PC-9 (cell line): ENCODE measurements around the gene FBLL1. TPM values are rescaled to one million over a fixed set of nuclear protein-coding genes. Genes with fewer than 3 reads are reported as not detected.

Experiments used
- BruUV-seq: library from RNA; stranded (reverse); fragments of 400-500 nt; replicated peaks from 2 replicates; lab custom pipeline; 2021; lab: Mats Ljungman, UMichigan
- CTCF ChIA-PET: fragments of 300-600 bp; sonication (Branson Sonifier 250); formaldehyde crosslinking; loops from one replicate; lab custom pipeline; 2022; ENCODE audit warnings: antibody characterized with exemption; lab: Charles Lee
- POLR2A ChIA-PET: fragments of 300-600 bp; sonication (Branson Sonifier 250); formaldehyde crosslinking; loops from one replicate; lab custom pipeline; 2022; ENCODE audit warnings: antibody characterized with exemption; ENCODE audit not compliant: unreplicated experiment; lab: Charles Lee
- DNase-seq, 2 experiments: peaks; one replicate each; pipeline versions ENCODE4 v3.0.0 to v3.0.0-alpha.2; 2015 to 2022; ENCODE audit warnings: mixed read lengths in 1 of 2
- H2AFZ ChIP-seq: fragments of 200-600 bp; sonication (generic); 2 replicates; pipeline ENCODE4 v1.8.1; 2017; ENCODE audit warnings: antibody characterized with exemption
- H3F3A ChIP-seq: fragments of 200-600 bp; sonication (generic); 2 replicates; pipeline ENCODE4 v1.8.1; 2017; ENCODE audit warnings: antibody characterized with exemption, mild to moderate bottlenecking, low read depth; ENCODE audit not compliant: insufficient read depth
- H3K27ac ChIP-seq: fragments of 200-600 bp; sonication (generic); 2 replicates; pipeline ENCODE4 v1.6.1; 2016; ENCODE audit warnings: mixed run types
- H3K27me3 ChIP-seq: fragments of 200-600 bp; sonication (generic); 2 replicates; pipeline ENCODE4 v1.6.1; 2016; ENCODE audit warnings: low read depth, mixed run types; ENCODE audit not compliant: insufficient read depth
- H3K36me3 ChIP-seq: fragments of 200-600 bp; sonication (generic); 2 replicates; pipeline ENCODE4 v1.6.1; 2016; ENCODE audit warnings: low read depth, mixed run types
- H3K4me1 ChIP-seq: fragments of 200-600 bp; sonication (generic); replicated peaks from 2 replicates; pipeline ENCODE4 v1.6.1; 2016; ENCODE audit warnings: mixed run types; ENCODE audit not compliant: insufficient read depth
- H3K4me2 ChIP-seq: fragments of 200-600 bp; sonication (generic); 2 replicates; pipeline ENCODE4 v1.6.1; 2017; ENCODE audit warnings: mixed run types
- H3K4me3 ChIP-seq: fragments of 200-600 bp; sonication (generic); 2 replicates; pipeline ENCODE4 v1.6.1; 2016; ENCODE audit warnings: mixed run types
- H3K79me2 ChIP-seq: fragments of 200-600 bp; sonication (generic); 2 replicates; pipeline ENCODE4 v1.6.1; 2017; ENCODE audit warnings: low read depth, mixed run types
- H3K9me2 ChIP-seq: fragments of 200-600 bp; sonication (generic); 2 replicates; pipeline ENCODE4 v1.8.1; 2017; ENCODE audit warnings: mild to moderate bottlenecking; ENCODE audit not compliant: insufficient read depth
- H3K9me3 ChIP-seq: fragments of 200-600 bp; sonication (generic); 2 replicates; pipeline ENCODE4 v1.8.1; 2016; ENCODE audit warnings: low read depth; ENCODE audit not compliant: insufficient read depth
- H4K20me1 ChIP-seq: fragments of 200-600 bp; sonication (generic); 2 replicates; pipeline ENCODE4 v1.8.1; 2017; ENCODE audit not compliant: insufficient read depth
- CTCF ChIP-seq: fragments of 200-600 bp; sonication (generic); conservative IDR thresholded peaks from 2 replicates; pipeline ENCODE4 v1.6.1; 2017; ENCODE audit warnings: mixed run types, antibody characterized with exemption, mild to moderate bottlenecking, moderate library complexity
- EZH2 ChIP-seq: fragments of 200-600 bp; sonication (generic); IDR thresholded peaks from 2 replicates; pipeline ENCODE4 v1.8.0; 2017; ENCODE audit warnings: antibody characterized with exemption, low read depth
- intact Hi-C: fragments of 100-400 bp; cut with micrococcal nuclease; formaldehyde crosslinking; loops from one replicate; pipeline ENCODE4 v1.10.0; 2022; ENCODE audit not compliant: unreplicated experiment
- total RNA-seq: library from RNA; stranded (reverse); gene quantifications from 2 replicates; pipeline ENCODE4 v1.2.3, GENCODE V29; 2021

The FBLL1 gene
- total RNA-seq, 1 experiment from 2014 or later: not detected

DNA sequence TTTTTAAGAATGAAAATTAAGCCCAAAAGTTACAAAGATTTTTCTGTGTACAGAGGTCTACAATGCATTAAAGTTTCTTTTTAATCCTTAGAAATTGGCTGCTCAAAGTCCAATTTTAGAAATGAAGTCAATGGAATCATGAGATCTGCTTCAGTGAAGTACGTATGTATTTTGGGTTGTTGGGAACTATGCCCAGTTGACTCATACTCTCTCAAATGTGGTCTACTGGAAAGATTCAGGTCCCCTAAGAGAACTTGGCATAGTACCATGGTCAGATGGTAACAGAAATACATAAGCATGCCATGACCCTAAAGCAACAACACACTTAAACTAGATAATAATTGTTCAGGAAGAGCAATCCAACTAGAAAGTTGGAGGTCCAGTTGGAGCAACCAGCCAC, 23.0 kb downstream of the FBLL1 start:
- no peaks in the 10 kb centered on the region for H3K9me3 ChIP-seq
- no peak for DNase-seq
- H3K27ac ChIP-seq: no peak overlapping the region
- H3K4me3 ChIP-seq: no peak overlapping the region
- H3K36me3 ChIP-seq: peaks cover 18% of the 10 kb centered on the region
- H3K27me3 ChIP-seq: no peaks in the 10 kb centered on the region
- no peak overlapping the region for H2AFZ ChIP-seq
- H3K4me1 ChIP-seq: no peaks in the 10 kb centered on the region
- H3K79me2 ChIP-seq: no peaks in the 10 kb centered on the region
- BruUV-seq: no TSS peak
- POLR2A ChIA-PET: no interaction called here
- TF ChIP-seq EZH2 (no peak), CTCF (no peak)
- no peaks in the 10 kb centered on the region; the same call in 1 of the 2 replicates for H4K20me1 ChIP-seq
- intact Hi-C loops: no loop called here
- H3F3A ChIP-seq: peaks cover 6% of the 10 kb centered on the region; the same call in 1 of the 2 replicates
- H3K4me2 ChIP-seq: no peak overlapping the region
- no peaks in the 10 kb centered on the region for H3K9me2 ChIP-seq
- CTCF ChIA-PET: no interaction called here

DNA sequence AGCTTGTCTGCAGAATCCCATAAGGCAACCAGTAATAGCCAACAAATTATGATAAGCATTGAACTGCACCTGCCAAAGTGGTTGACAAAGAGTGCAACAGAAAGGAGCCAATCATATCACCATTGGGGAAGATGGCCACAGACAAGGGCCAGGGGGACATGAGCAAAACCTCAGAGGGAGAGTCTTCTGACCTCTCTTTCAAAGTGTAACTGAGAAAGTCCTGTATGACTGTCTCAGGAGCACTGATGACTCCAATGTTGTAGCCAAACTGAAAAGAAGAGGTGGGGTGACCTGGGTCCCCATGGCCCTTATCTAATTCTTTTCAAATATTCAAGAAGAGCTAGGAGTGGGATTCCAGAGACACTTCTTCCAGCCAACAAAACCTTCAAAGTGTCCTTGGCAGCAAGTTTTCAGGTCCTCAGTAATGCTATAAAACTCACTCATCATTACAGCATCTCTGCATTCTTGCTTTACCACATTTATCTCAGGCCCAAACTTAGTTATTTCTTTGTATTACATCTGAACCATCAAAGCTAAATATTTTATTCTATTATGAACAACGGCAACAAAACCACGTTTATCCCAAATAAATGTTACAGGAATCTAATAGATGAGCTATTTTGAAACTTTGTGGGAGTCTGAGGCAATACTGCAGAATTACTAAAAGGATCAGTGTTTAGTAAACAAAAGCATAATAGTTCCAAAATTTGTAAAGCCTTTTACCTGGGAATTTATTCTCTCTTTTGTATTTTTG, 24.4 kb downstream of the FBLL1 start:
- no peak overlapping the region for H3K4me2 ChIP-seq
- no peaks in the 10 kb centered on the region for H3K9me3 ChIP-seq
- no peak overlapping the region for H3K4me3 ChIP-seq
- H3K27ac ChIP-seq: no peak overlapping the region
- no peak overlapping the region for H2AFZ ChIP-seq
- no peaks in the 10 kb centered on the region; the same call in 1 of the 2 replicates for H4K20me1 ChIP-seq
- BruUV-seq: no TSS peak
- no peaks in the 10 kb centered on the region for H3K79me2 ChIP-seq
- H3K27me3 ChIP-seq: no peaks in the 10 kb centered on the region
- intact Hi-C loops: no loop called here
- H3K4me1 ChIP-seq: no peaks in the 10 kb centered on the region
- no peak for DNase-seq
- no peak for TF ChIP-seq EZH2
- CTCF ChIA-PET: no interaction called here
- POLR2A ChIA-PET: no interaction called here
- H3F3A ChIP-seq: peaks cover 6% of the 10 kb centered on the region; the same call in 1 of the 2 replicates
- H3K9me2 ChIP-seq: no peaks in the 10 kb centered on the region
- peaks cover 18% of the 10 kb centered on the region for H3K36me3 ChIP-seq

DNA sequence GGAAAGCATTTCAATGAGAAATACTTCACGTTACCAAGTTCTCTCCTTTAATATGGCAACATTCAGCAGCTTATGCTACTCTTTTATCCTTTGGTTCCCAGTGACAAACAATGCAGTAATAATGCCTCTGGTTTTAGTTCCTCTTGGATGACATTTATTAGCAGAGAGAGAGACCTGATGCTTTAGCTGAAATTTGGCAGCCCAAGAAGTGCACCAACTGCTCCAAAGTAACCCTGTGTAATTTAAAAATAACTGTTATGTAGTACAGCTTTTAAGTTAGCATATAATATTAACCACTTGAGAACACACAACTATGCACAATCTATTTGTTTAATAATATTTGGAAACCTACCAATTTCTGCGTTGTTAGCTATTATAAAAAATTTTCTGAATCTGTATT, 28.3 kb downstream of the FBLL1 start:
- H3K4me1 ChIP-seq: no peaks in the 10 kb centered on the region
- H3K36me3 ChIP-seq: peaks cover 36% of the 10 kb centered on the region
- no TSS peak for BruUV-seq
- intact Hi-C loops: loop anchor here (5.0 kb wide), 1 partner anchor 40 kb away; no protein-coding TSS in a partner anchor
- TF ChIP-seq EZH2 (no peak), CTCF (no peak)
- no peak overlapping the region for H3K4me3 ChIP-seq
- H3K79me2 ChIP-seq: no peaks in the 10 kb centered on the region
- no peaks in the 10 kb centered on the region for H3K9me2 ChIP-seq
- H3F3A ChIP-seq: no peaks in the 10 kb centered on the region; the same call in 1 of the 2 replicates
- H3K9me3 ChIP-seq: no peaks in the 10 kb centered on the region
- no peak overlapping the region for H2AFZ ChIP-seq
- no peak overlapping the region for H3K27ac ChIP-seq
- no peak overlapping the region for H3K4me2 ChIP-seq
- no peaks in the 10 kb centered on the region for H3K27me3 ChIP-seq
- ChIA-PET CTCF (no interaction called here), POLR2A (no interaction called here)
- no peak for DNase-seq
- peaks cover 4% of the 10 kb centered on the region for H4K20me1 ChIP-seq
